GM12892 (cell line): ENCODE results near the gene LCN12. TPM values are rescaled to one million over a fixed set of nuclear protein-coding genes. Genes with fewer than 3 reads are reported as not detected.
A peak's percentile ranks its signal among the peaks of the same experiment; 100 is the strongest.

Experiments used
- DNase-seq: peaks from one replicate; pipeline ENCODE4 v3.0.0; 2011; ENCODE audit not compliant: insufficient read length
- FAIRE-seq: peaks from 2 replicates; lab custom pipeline; 2011; peaks lifted over from hg19 to GRCh38; lab: Jason Lieb, UNC
- POLR2A ChIP-seq: IDR thresholded peaks from 2 replicates; pipeline ENCODE4 v1.6.1; 2011; ENCODE audit warnings: low read depth, low read length, control low read depth
- POLR2AphosphoS5 ChIP-seq: IDR thresholded peaks from 2 replicates; pipeline ENCODE4 v1.6.1; 2011; ENCODE audit warnings: low read depth, low read length, control low read depth
- TAF1 ChIP-seq: IDR thresholded peaks from 2 replicates; pipeline ENCODE4 v1.6.1; 2011; ENCODE audit warnings: low read depth, mild to moderate bottlenecking, control low read depth, low read length, borderline replicate concordance
- polyA plus RNA-seq: library from polyadenylated mRNA; unstranded; fragments of >200 nt; gene quantifications from one replicate; pipeline ENCODE4 v1.2.1, GENCODE V29; 2012; ENCODE audit warnings: missing spikeins, inconsistent platforms; ENCODE audit not compliant: missing spikeins

Gene LCN12, protein sequence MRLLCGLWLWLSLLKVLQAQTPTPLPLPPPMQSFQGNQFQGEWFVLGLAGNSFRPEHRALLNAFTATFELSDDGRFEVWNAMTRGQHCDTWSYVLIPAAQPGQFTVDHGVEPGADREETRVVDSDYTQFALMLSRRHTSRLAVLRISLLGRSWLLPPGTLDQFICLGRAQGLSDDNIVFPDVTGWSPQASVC
- polyA plus RNA-seq, result 0.87 TPM

DNA sequence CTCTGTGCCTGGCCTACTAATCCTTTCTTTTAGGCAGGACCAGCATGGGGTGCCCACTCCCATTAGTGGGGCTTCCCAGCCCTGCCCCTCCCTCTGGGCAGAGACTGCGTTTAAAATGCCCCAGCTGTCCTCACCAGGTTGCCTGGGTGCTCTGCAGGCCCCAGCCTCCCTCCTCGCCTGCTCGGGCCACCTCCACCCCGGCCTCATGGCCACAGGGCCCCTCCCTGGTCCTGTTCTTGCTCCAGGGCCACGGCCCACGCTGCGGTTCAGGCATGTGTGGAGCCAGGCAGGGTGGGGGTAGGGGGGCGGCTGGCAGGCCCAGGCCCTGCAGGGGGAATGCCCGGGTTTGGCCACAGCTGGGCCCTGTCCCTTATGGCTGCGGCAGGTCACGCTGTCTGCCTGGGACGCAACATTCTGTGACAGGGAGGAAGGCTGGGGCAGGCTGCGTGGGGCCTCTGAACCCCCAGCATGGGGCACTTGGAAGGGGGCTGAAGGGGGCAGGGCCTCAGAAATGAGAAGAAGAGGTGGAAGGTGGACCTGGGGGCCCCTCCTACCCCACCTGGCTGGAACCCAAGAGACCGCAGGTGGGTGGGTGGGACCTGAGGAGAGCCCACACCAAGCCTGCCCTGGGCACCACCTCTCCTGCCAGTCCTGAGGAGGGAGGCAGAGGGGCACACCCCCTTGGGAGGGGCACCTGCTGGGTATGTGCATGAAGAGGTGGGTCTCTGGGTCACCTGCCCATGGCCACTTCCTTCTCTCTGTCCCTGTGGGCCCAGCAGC lies at the start of gene LCN12:
Gene LCN12, plus strand, starts transcription at position 733 of the 780 bp plus-strand sequence. CDS start 55 bp downstream, outside the sequence.
- FAIRE-seq, result no peak
- TF ChIP-seq POLR2AphosphoS5 (no peak), TAF1 (no peak), POLR2A (no peak)
- DNase-seq, result no peak

- no peak for FAIRE-seq
- no peak for DNase-seq
- no peak for TF ChIP-seq POLR2A
- no peak for TF ChIP-seq POLR2AphosphoS5
These were observed 49.0 kb upstream of the LCN12 start for GRCh38 chr9:136903041-136903554.

DNA sequence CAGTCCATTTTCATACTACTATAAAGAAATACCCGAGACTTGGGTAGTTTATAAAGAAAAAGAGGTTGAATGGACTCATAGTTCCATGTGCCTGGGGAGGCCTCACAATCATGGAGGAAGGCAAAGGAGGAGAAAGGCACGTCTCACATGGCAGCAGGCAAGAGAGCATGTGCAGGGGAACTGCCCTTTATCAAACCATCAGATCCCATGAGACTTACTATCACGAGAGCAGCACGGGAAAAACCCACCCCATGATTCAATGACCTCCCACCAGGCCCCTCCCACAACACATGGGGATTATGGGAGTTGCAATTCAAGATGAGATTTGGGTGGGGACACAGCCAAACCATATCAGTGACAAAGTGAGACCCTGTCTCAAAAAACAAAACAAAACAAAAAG lies 45.8 kb upstream of the LCN12 start:
- DNase-seq (no peak), FAIRE-seq (peak; percentile 38)
- TF ChIP-seq TAF1, result no peak
- TF ChIP-seq POLR2AphosphoS5, result no peak
- TF ChIP-seq POLR2A, result no peak

GRCh38 chr9:136907011-136907914 lies 44.8 kb upstream of the LCN12 start:
- DNase-seq (no peak), FAIRE-seq (no peak)
- no peak for TF ChIP-seq TAF1

GRCh38 chr9:136910197-136910900 lies 41.7 kb upstream of the LCN12 start:
- TF ChIP-seq TAF1 (no peak), POLR2AphosphoS5 (no peak), POLR2A (no peak)
- no peak for DNase-seq
- FAIRE-seq, result no peak

DNA sequence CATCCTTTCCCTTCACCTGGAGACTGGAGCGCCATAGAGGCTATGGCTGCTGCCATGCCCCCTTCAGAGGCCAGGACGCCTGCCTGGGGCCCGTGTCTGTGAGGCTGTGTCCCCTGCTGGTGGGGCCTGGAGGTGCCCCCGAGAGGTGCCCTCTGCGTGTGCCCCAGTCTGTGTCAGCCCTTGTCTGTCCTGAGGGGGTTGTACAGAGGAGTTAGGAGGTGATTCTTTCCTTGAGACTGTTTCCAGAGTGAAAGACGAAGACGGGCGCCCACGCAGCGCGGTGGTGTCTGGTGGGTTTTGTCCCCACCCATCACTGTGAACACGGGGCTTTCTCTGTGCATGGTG lies 41.2 kb upstream of the LCN12 start:
- FAIRE-seq (no peak), DNase-seq (no peak)
- no peak for TF ChIP-seq POLR2AphosphoS5
- TF ChIP-seq TAF1, result no peak
- TF ChIP-seq POLR2A, result no peak

DNA sequence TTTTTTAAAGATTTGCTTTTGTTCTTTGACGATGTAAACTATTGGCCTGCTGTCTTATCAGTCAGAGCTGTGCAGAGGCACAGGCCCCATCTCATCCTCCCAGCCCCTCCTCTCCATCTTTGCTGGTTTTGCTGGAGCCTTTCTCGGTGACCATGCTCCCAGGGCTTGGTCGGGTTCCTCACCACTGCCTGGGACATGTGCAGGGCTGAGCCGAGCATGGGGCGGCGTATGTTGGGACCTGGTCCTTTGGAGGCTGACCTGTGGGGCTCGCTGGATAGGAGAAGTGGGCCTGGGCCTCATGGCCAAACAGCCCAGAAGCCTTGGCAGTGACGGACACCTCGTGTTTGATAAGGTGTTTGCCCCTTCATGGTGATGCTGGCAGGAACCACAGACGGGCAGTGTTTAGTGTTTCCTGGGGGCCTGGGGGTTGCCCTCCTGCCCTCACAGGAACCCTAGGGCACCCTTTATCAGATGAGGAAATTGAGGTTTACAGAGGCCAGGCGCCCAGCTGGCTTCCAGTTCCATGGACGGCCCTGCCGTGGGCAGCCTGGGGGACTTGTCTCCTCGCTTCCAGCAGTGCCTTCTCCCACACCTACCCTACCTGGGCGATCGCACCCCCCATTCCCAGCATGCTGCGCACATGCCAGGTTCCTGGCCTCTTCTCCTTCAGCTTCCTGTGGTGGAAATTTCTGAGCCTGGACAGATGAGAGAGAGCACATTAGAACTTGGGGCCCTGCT lies 38.2 kb upstream of the LCN12 start:
- FAIRE-seq (no peak), DNase-seq (no peak)
- TF ChIP-seq TAF1, result no peak
- TF ChIP-seq POLR2AphosphoS5, result no peak
- TF ChIP-seq POLR2A, result no peak

GRCh38 chr9:136915632-136916329 lies 36.3 kb upstream of the LCN12 start:
- FAIRE-seq, result no peak
- TF ChIP-seq POLR2AphosphoS5 (no peak), POLR2A (no peak), TAF1 (no peak)
- DNase-seq, result no peak

DNA sequence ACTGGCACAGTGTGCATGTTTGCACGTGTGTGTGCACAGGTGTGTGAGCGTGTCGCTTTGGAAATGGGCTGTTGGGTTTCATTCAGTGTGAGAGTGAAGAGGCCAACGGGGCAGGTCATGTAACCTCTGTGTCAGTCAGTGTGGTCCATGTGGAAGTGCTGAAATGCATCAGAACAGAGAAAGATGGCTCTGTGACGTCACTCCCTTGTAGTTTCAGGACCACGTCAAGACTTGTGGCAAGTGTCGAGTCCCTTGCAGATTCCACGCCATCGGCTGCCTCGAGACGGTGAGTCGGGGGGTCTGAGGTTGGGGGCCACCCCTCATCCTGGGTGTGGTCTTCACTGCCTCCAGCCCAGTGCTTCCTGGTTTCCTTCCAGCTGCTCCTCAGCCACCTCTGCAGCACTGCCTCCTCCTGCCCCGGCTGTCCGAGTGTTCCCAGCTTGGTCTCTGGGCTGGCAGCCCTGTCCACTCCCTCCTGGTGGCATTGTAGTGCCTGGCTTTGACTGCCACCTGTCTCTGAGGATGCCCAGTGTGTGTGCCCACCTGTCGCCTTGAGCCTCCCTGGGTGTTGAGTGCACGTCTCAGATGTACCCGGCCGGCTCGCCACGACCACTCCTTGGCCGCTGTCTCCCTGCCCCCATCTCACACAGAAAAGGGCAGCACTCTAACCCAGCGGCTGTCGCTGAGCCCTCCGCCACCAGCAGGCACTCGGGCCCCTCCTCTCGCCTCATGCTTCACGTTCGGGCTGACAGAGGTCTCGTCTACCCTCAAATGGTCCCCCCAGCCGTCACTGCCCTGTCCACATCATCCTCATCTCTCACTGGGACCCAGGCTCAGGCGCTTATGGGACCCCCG lies 35.5 kb upstream of the LCN12 start:
- TF ChIP-seq POLR2A (no peak), POLR2AphosphoS5 (no peak), TAF1 (no peak)
- DNase-seq (no peak), FAIRE-seq (no peak)
